Neural progenitor cell (in vitro differentiated cells): ENCODE data around the gene TENM3.

Experiments
- CTCF ChIP-seq: fragments of 200-600 bp; sonication (generic); IDR thresholded peaks from 2 replicates; pipeline ENCODE4 v1.5.1; 2017; ENCODE audit warnings: antibody characterized with exemption, mild to moderate bottlenecking
- EZH2 ChIP-seq: fragments of 200-600 bp; sonication (generic); IDR thresholded peaks from 2 replicates; pipeline ENCODE4 v1.6.1; 2017; ENCODE audit warnings: antibody characterized with exemption, mild to moderate bottlenecking, moderate library complexity
- EZH2phosphoT487 ChIP-seq: fragments of 200-600 bp; sonication (generic); IDR thresholded peaks from 2 replicates; pipeline ENCODE4 v1.6.1; 2017; ENCODE audit warnings: antibody characterized with exemption

GRCh38 chr4:182496408-182496807 lies 253.2 kb downstream of the TENM3 start:
- TF ChIP-seq CTCF (no peak), EZH2phosphoT487 (no peak), EZH2 (no peak)
